Measurements from ENCODE around the gene EPDR1.

The EPDR1 gene

DNA sequence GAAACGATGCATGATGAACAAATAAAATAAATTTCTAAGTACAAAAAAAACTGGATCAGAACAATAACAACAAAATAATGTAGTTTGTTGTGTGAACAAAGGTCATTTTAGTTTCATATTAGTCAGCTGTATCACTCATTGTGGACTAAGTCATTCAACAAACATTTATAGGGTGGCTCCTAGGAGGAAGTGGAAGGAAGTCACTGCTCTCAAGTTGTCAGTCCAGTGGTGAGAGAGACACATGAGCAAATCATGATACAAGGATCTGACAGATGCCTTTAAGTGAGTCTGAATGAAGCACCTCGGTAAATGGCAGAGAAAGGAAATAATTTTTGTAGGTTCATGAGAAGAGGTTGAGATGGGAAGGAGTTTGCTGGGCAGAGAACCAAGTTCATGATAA is 56.8 kb downstream of the EPDR1 start:
- no peak for DNase-seq (ENCODE audit: low read depth in 2 of 2)

DNA sequence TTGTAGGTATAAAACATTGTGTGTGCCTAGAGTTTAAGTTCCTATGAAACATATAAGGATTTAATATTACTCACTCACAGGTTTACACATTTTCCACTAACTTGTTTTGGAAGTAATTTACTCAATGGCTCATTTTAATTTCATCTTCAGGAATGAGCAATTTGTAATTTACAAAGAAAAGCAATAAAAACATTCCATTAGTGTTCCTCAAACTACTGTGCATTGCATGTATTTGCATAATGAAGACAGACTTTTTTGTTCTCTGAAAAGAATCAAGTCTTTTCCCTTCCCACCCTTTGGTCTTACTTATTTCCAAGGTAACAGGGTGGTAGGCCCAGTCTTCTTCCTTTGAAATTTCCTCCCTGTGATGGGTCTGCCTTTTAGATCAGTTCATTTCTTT is 61.2 kb downstream of the EPDR1 start:
- DNase-seq (ENCODE audit: low read depth in 2 of 2) = no peak

DNA sequence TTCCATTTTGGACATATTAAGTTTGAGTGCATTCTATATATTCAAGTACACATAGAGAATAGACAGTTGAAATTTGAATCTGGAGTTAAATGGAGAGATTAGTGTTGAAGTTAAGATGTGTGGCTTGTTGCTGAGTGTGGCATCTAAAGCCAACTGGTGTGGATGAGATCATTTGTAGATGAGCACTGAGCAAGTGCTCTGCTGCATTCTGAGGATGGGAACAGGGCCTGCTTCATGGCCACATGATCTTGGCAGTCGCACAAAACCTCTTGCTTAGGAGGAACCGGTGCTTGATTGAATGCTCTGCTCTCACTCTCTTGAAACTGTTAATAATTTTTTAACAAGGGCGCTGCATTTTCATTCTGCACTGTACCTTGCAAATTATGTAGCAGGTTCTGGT is 62.0 kb downstream of the EPDR1 start:
- no peak for DNase-seq (ENCODE audit: low read depth in 2 of 2)

DNA sequence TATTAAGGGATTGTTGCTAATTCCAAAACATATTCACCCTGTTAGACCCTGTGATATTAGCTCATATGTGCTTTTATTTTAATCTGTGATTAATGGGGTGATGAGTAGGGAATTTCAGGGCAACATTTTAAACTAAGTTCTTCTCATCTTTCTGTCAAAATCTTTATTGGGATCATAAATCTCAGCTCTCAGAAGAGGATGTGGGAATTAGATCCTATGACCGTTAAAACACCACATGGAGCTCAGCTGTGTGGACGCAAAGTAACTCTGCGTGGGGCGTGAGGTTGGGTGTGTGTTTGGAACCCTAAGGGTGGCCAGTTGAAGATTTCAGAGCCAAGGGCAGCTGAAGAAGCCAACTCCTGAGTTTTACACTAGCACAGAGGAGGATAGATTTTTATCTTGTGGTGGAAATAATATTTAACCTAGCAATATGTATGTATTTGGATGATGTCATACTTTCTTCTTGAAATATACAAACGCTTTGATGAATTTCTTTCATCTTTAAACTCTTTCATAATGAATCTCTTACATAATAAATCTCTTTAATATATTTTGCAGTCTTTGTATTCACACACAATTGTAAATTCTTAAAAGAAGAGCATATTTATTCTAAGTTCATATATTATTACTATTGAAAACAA is 64.4 kb downstream of the EPDR1 start:
- DNase-seq (ENCODE audit: low read depth in 2 of 2) = no peak

DNA sequence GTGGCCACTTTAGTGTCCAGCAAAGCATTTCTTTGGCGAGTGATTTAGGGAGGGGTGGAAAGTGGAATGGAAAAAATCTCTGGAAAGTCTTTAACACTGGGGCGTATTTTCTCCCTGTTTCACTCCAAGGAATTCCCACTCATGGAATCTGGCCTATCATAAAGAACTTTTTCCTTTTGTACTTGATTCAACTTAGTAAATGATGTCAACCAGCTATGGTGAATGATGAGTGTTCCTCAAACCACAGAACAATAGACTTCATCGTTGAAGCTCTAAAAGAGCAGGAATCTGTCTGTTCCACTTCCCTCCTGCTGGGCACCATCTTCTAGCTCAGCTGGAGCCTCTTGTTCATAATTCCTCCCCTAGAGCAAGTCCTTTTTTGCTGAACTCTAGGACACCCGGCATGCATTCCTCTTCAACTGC is 66.5 kb downstream of the EPDR1 start:
- DNase-seq (ENCODE audit: low read depth in 2 of 2) = peak in 1 of 2 experiments; percentile 5

DNA sequence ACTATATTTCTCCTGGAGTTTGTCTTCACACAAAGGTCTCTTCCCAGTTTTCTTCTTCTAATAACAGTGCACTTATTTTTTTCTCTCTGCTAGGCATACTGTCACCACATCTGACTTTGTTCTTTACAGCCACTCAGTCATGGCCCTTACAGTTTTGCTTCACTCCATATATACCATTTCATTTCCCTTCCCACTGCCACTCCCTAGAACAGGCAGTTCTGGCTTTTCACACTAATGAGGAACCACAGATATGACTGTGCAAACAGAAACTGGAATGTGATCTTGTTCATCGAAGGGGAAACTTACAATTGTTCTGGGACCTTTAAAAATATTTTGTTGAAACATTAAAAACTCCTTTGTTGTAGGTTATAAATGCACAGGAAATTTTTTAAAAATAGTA is 67.3 kb downstream of the EPDR1 start:
- no peak for DNase-seq (ENCODE audit: low read depth in 2 of 2)

DNA sequence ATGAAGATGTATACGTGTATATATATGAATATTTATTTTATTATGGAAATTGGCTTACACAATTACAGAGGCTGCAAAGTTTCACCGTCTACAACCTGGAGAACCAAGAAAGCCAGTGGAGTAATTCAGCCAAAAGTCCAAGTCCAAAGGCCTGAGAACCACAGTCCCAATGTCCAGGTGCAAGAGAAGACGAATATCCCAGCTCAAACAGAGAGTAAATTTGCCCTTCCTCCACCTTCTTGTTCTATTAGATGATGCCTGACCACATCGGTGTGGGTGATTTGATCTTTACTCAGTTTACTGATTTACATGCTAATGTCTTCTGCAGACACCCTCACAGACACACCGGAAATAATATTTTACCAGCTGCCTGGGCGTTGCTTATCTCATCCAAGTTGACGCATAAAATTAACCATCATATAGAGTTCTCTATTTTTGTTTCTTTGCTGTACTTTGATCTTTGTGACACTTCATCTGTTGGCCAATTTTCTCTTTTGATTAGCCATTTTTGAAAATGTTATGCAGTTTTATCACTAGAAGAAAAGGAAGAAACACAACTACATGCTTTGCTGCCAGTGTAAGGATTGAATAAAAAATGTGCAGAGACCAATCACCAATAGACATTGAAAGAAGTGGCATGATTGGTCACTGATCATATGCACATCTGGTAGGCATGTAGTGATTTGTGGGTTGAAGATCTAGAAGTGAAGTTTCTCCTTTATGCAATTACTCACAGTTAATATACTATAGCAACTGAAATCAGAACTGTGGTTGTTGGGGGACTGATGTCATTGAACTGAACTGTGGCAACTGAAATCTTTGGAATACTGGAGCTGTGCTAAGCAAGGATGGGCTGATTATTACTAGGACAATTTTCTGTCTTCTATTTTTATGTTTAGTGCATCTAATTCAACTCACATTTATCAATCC is 68.5 kb downstream of the EPDR1 start:
- no peak for DNase-seq (ENCODE audit: low read depth in 2 of 2)

DNA sequence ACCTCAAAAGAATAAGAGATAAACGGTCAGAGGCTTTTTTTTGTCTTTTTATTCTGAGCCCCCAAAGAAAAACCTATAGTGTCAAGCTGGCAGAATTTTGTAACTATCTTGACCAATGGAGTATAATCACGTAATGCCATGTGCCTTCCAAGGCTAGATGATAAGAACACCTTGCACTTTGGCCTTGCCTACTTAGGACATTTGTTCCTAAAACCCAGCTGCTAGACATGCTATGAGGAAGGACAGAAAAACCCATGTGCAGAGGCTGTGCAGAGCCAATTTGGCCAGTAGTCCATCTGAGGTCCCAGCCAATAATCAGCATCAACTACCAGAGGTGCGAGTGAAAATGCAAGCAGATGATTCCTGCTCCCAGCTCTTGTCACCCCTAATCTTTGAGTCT is 69.9 kb downstream of the EPDR1 start:
- no peak for DNase-seq (ENCODE audit: low read depth in 2 of 2)

DNA sequence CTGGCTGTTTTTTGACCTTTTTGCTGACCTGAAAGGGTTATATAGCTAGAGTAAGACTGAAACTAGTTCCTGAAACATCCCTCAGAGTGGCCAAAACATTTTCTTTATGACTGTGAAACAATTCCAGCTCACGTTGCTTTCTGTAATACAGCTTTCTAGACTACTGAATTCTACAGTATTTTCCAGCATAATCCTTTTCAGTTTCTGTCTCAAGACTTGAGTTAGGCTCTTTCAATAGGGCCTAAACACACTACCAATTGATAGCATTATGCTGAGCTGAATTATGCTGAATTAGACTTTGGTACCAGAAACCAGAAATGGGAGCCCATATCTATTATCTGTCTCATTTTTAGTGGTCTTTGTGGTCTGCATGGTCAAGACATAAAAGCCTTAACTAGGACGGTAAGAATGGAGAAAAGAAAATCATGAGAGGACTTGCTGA is 72.6 kb downstream of the EPDR1 start:
- no peak for DNase-seq (ENCODE audit: low read depth in 2 of 2)

DNA sequence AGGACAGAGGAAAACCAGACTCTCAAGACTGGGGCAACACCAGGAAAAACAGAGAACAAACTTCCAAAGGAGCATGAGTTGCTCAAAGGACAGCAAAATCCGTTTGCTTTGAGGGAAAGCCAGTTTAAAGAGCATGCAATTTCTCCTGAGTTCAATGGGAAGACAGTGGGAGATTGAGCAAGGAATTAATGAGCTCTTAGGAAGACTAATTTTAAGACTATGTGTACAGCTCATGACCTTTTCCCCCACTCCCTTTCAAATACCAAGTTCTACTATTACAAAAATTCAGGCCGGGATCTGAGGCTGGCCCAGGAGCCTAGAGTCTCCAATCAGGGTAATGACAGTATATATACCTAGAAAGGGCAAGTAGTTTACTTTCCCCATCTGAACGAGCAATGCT is 79.2 kb downstream of the EPDR1 start:
- DNase-seq (ENCODE audit: low read depth in 2 of 2) = no peak

DNA sequence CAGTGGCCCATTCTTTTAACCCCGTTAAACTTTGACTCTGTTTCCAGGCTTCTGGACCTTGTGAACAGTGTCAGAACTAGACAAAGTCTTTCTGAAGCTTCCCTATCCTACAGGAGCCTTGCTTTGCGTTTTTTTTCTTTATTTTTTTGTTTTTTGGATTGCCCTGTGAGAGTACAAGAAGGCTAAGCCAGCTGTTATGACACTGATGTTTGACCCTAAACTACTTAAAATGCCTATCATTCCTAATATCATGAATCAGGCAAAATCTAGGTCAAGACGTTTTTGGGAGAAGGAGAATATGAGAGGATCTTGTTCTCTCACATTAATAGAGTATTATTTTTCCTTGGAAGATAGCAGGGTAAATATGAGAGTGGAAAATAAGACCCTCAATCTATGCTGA is 79.8 kb downstream of the EPDR1 start:
- no peak for DNase-seq (ENCODE audit: low read depth in 2 of 2)
